GM12878 (cell line): ENCODE results near the gene RAD9A.

Source experiments
- BRCA1 ChIP-seq: IDR thresholded peaks from 2 replicates; pipeline ENCODE4 v1.6.1; 2011; ENCODE audit warnings: low read depth, low read length, improper control_type of control experiment
- CEBPB ChIP-seq, 2 experiments: fragments of 150-350 bp in 1 of 2; IDR thresholded peaks; 2 replicates each; pipeline ENCODE4 v1.6.1; 2012 to 2014; ENCODE audit warnings: low read depth in 2 of 2, low read length in 2 of 2, borderline replicate concordance in 1 of 2, inconsistent platforms in 1 of 2
- CHD1 ChIP-seq: IDR thresholded peaks from 2 replicates; pipeline ENCODE4 v1.6.1; 2012; ENCODE audit warnings: low read depth, low read length, improper control_type of control experiment
- ZNF217 ChIP-seq: fragments of 450-650 bp; IDR thresholded peaks from 2 replicates; pipeline ENCODE4 v1.6.1; 2017; ENCODE audit warnings: antibody characterized with exemption, mild to moderate bottlenecking
- TF ChIP-seq, protein P1 (sequence below), 3 experiments: IDR thresholded peaks in 2 of 3; conservative IDR thresholded peaks in 1 of 3; 2 replicates each; pipeline ENCODE4 v1.5.1; 2011; ENCODE audit warnings: low read depth in 3 of 3, low read length in 3 of 3, mild to moderate bottlenecking in 3 of 3, control low read depth in 2 of 3, moderate library complexity in 2 of 3, inconsistent platforms in 1 of 3, mixed read lengths in 1 of 3; ENCODE audit not compliant: control insufficient read depth in 2 of 3, insufficient read depth in 1 of 3; ENCODE audit errors: extremely low read depth in 1 of 3

DNA sequence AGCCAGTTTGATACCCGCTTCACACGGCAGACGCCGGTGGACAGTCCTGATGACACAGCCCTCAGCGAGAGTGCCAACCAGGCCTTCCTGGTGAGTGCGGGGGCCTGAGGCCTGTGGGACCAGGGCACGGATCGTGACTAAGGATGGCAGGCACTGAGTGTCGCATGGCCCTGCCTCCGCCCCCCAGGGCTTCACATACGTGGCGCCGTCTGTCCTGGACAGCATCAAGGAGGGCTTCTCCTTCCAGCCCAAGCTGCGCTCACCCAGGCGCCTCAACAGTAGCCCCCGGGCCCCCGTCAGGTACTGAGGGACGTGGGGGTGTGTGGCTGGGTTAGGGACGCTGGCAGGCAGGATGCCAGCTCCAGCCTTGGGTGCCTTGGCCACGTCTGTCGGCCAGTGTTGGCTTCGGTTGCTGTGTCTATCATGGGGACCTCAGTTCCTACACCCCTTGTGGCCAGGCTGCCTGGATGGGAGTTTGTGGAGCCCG lies 42.7 kb downstream of the RAD9A start:
- TF ChIP-seq ZNF217 (no peak), CEBPB (IDR thresholded peaks at IDR 0.05; ENCODE audit: borderline replicate concordance in 1 of 2, low read depth in 2 of 2, low read length in 2 of 2) (no peak), BRCA1 (no peak), CHD1 (no peak)
- TF ChIP-seq, protein P1, sequence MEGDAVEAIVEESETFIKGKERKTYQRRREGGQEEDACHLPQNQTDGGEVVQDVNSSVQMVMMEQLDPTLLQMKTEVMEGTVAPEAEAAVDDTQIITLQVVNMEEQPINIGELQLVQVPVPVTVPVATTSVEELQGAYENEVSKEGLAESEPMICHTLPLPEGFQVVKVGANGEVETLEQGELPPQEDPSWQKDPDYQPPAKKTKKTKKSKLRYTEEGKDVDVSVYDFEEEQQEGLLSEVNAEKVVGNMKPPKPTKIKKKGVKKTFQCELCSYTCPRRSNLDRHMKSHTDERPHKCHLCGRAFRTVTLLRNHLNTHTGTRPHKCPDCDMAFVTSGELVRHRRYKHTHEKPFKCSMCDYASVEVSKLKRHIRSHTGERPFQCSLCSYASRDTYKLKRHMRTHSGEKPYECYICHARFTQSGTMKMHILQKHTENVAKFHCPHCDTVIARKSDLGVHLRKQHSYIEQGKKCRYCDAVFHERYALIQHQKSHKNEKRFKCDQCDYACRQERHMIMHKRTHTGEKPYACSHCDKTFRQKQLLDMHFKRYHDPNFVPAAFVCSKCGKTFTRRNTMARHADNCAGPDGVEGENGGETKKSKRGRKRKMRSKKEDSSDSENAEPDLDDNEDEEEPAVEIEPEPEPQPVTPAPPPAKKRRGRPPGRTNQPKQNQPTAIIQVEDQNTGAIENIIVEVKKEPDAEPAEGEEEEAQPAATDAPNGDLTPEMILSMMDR (IDR thresholded peaks at IDR 0.05 in 2 of 3, conservative IDR thresholded peaks at IDR 0.05 in 1 of 3; ENCODE audit: control insufficient read depth in 2 of 3, extremely low read depth in 1 of 3, insufficient read depth in 1 of 3, low read depth in 3 of 3, low read length in 3 of 3): no peak
